HG03457 (cell line): ENCODE data around the gene ZNF93.
A peak's percentile ranks its signal among the peaks of the same experiment; 100 is the strongest.
"Not testable (repeated sequence)": the region's sequence is repeated elsewhere in the genome, so short reads cannot be mapped to it uniquely, and the experiment has no call there.

Experiments
- ATAC-seq: cut with Tn5 transposase; IDR thresholded peaks from one replicate; pipeline ENCODE4 v1.9.1; 2021; ENCODE audit warnings: moderate number of reproducible peaks; ENCODE audit not compliant: unreplicated experiment

ZNF93 gene

DNA sequence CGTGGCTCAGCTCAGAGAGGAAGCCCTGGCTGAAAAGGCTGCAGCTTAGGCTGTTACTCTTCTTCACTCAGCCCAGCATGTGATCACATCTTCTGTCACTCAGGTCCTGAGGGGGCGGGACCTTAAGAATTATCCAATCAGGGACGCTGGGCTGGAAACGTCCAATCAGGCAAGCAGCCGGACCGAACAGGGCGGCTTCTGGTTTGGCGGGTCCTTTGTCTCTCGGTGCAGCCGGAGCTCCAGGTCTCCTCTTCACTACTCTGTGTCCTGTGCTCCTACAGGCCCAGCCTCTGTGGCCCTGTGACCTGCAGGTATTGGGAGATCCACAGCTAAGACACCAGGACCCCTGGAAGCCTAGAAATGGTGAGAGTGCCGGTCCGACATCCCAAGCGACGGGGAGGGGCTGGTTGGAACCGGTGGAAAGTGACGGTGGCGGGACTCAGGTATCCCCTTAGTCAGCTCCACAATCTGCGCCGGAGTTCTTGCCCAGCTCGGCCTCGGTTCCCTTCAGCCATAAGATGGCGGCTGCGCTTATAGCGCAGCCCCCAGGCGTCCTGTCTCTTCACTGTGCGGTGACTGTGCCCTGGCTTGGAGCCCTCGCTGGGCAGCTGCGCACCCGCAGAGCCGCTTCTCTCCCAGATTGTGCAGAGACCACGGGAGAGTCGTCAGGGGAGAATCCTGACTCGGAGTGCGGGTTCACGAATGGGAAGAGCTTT lies at the start of gene ZNF93:
Gene ZNF93 (plus strand): TSS at position 218 of the 716 bp plus-strand sequence. CDS start 143 bp downstream, at position 361.
- peak; percentile 60 for ATAC-seq

DNA sequence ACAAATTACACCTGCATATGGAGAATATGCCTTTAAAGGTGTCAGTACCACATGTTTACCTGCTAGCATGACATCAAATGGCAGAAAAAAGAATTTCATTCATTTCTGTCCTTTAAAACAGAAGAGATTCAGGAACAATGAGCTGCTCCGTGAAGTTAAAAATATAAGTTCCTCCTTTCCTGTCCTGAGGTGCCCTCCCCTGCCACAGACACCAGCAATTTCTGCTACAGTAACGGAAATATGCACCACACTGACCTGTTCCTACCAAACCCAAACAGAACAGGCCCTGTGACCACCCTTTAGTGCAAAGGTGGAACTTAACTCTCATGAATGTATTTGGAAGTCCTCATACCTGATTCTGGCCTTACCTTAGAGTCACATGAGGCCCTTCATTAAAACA lies 49.0 kb upstream of the ZNF93 start:
- not testable (repeated sequence) for ATAC-seq

DNA sequence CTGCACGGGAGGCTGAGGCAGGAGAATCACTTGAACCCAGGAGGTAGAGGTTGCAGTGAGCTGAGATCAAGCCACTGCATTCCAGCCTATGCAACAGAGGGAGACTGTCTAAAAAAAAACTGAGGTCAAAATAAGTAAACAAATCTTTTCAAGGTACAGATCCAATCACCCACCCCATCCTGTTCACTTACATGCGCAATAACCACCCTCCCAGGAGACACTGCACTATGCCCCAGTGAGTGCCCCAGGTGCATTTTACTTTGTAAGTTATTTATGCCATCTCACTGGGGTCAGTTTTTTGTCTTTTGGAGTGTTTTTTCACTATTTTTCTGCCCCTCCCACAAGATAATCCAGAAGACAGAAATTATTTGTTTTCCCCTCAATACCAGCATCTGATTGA lies 42.0 kb upstream of the ZNF93 start:
- ATAC-seq, result no peak

DNA sequence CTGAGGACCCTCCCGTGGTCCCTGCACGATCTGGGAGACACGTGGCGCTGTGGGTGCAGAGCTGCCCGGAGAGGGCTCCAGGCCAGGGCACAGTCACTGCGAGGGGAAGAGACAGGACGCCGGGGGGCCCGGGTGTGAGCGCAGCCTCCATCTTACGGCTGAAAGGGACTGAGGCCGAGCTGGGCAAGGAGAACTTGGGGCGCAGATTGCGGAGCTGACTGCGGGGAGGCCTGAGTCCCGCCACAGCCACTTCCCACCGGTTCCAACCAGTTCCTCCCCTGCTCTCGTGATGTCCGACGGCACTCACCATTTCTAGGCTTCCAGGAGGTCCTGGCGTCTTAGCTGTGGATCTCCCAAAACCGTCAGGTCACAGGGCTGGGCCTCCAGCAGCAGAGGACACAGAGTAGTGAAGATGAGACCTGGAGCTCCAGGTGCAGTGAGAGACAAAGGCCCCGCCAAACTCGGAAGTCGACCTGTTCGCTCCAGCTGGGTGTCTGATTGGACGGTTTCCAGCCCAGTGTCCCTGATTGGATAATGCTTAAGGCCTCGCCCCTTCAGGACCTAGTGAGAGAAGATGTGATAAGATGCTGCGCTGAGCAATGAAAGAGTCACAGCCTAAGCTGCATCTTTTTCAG lies 39.9 kb upstream of the ZNF93 start:
- no peak for ATAC-seq

DNA sequence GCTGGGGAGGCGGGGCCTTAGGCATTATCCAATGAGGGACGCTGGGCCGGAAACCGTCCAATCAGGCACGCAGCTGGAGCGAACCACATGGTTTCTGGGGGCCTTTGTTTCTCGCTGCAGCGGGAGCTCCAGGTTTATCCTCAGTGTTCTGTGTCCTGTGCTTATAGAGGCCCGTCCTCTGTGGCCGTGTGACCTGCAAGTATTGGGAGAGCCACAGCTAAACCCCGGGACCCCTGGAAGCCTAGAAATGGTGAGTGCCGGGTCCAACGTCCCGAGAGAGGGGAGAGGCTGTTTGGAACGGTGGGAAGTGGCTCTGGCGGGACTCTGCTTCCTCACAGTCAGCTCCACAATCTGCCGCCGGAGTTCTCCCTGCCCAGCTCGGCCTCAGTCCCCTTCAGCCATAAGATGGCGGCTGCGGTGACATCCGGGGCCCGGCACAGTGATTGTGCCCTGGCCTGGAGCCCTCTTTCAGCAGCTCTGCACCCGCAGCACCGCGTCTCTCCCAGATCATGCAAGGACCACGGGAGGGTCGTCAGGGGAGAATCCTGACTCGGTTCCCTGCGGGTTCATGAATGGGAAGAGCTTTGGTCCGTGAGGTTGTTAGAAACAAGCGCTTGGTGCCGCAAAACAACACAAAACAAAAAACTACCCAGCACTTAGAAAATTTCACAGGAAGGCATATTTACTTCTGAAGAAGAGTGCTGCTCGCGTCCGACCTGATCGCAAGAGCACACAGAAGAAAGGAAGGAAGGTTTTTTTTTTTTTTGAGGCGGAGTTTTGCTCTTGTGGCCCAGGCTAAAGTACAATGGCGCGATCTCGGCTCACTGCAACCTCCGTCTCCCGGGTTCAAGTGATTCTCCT lies 34.8 kb upstream of the ZNF93 start, which contains the start of gene ZNF253:
Gene ZNF253 (plus strand): TSS at position 133 of the 861 bp plus-strand sequence. CDS start 115 bp downstream, at position 248.
- peak; percentile 90 for ATAC-seq

DNA sequence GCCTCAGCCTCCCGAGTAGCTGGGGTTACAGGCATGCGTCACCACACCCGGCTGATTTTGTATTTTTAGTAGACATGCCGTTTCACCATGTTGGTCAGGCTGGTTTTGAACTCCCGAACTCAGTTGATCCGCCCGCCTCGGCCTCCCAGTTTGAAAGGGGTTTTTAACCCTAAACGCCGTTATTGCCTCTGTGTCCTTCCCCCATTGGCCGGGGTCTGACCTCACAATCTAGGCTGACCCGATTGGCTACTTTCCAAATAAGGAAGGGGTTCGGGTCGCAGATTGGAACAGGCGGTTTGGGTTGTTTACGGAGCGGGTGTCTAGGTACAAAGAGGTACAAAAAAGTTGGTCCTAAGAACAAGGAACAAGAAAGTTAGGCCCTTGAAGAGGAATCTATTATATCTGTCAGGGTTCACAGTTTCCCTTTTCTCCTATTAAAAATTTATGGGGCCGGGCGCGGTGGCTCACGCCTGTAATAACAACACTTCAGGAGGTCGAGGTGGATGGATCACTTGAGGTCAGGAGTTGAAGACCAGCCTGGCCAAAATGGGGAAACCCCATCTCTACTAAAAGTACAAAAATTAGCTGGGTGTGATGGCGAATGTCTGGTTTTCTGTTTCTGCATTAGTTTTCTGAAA lies 34.0 kb upstream of the ZNF93 start:
- ATAC-seq, result no peak

DNA sequence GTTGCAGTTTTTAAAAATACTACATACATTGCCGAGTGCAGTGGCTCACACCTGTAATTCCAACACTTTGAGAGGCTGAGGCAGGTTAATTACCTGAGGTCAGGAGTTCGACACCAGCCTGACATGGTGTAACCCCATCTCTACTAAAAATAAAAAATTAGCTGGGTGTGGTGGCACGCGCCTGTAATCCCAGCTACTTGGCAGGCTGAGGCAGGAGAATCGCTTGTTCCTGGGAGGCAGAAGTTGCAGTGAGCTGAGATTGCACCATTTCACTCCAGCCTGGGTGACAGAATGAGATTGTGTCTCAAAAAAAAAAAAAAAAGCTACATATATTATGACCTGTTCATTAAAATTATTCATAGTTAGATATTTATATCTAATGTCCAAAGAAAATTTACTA lies 30.7 kb upstream of the ZNF93 start:
- ATAC-seq, result not testable (repeated sequence)

DNA sequence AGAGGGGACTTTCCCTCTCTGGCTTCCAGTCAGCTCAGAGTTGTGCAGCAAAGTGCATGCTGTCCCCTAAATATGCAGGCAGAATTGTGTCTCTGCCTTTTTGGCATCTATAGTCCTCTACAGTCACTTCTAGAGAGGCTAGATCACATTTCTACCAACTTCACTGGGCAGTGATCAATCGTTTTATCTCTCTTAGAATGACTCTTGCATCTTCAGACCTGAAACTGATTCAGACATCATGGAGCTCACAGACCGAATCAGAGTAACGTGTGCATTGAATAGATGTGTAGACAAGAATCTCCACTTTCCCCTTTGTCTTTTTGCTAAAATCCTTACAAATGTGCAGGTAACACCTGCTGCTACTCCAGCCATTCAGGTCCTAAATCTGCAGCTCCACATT lies 28.8 kb upstream of the ZNF93 start:
- ATAC-seq, result no peak

DNA sequence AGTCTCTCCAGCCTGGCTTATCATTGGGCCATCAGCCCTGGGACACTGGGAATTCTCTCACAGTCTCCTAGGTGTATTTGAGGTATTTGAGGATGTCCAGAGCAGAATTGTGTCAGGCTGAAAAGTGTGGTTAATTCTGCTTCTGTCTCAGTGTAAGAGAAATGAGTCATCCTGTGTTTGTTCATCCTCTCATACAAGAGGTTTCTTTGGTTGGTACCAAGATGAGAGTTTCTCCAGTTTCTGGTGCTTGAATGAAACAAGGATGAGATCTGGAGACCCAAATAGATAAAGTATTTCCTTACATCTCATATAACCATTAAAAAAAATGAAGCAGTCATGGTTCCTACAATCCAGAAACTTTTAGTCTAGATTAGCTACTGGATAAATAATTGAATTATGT lies 27.4 kb upstream of the ZNF93 start:
- no peak for ATAC-seq

DNA sequence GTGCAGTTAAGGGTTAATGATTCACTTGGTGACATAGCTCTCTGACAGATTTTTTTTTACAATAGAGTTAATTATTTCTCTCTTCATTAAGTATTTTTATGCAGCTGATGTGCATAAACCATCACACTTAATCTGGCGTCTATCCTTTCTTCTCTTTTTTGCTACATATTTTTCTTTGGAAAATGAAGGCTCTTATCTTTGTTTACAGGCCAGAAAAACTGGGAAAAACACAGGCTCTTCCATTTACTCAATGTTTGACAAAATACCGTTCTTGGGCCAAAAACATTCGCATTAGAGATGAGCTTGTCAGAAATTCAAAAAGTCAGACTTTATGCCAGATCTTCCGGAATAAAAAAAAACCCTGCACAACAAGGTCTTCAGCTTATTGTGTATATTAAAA lies 23.0 kb upstream of the ZNF93 start:
- no peak for ATAC-seq

DNA sequence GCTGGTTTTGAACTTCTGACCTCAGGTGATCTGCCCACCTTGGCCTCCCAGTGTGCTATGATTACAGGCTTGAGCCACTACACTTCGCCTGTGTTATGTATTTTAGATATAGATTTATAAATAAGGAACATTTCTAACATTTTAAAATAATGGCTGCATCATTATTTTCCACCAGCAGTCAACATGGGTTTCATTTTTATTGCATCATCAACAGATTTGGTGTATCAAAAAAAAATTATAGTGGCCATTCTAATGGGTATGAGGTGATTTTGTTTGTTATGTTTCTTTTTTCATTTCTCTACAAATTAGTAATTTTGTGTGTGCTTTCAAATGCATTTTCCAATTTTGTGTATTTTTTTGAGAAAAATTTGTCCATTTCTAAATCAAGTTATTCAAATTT lies 16.2 kb upstream of the ZNF93 start:
- no peak for ATAC-seq

DNA sequence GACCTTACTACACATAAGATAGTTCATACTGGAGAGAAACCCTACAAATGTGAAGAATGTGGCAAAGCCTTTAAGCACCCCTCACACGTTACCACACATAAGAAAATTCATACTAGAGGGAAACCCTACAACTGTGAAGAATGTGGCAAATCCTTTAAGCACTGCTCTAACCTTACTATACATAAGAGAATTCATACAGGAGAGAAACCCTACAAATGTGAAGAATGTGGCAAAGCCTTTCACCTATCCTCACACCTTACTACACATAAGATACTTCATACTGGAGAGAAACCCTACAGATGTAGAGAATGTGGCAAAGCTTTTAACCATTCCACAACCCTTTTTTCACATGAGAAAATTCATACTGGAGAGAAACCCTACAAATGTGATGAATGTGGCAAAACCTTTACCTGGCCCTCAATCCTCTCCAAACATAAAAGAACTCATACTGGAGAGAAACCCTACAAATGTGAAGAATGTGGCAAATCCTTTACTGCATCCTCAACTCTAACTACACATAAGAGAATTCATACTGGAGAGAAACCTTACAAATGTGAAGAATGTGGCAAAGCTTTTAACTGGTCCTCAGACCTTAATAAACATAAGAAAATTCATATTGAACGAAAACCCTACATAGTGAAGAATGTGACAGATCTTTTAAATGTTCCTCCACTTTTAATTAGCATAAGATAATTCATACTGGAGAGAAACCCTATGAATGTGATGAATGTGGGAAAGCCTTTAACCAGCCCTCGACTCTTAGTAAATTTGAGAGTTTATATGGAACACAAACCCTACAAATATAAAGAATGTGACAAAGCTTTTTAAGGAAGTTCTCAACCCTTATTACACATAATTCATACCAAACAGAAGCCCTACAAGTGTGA lies 8.4 kb upstream of the ZNF93 start:
- not testable (repeated sequence) for ATAC-seq

DNA sequence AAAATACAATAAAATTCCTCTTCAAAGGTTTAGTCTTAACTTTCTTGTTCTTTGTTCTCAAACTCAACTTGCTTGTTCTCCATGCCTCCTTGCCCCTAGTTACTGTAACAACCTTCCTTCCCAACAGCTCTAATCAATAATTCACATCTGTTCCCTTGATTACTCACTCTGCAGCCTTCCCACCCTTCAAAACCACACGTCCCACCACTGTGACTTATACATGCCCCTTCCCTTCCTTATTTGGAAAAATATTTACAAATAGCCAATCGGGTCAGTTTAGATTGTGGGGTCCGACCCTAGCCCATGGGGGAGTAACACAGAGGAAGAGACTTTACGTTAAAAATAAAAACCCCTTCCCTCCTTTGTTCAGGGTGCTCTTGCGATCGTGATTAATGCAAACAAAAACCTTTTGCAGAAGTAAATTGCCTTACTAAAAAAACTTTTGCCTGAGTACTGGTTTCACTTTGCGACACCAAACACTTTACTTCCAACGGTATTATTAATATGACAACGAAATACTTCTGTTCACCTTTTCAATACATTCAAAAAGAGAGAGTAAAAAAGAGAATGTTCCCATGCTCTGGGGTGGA lies 512 bp upstream of the ZNF93 start:
- no peak for ATAC-seq

DNA sequence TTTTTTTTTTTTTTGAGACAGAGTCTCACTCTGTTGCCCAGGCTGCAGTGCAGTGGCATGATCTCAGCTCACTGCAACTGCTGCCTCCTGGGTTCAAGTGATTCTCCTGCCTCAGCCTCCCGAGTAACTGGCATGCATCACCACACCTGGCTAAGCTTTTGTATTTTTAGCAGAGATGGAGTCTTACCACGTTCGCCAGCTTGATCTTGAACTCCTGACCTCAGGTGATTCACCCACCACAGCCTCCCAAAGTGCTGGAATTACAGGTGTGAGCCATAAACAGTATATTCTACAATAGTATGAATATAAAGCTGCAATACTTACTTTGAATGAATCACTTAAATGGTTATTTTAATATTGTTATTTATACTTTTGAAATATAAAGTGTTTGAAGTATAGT lies 6.8 kb downstream of the ZNF93 start:
- ATAC-seq, result not testable (repeated sequence)

DNA sequence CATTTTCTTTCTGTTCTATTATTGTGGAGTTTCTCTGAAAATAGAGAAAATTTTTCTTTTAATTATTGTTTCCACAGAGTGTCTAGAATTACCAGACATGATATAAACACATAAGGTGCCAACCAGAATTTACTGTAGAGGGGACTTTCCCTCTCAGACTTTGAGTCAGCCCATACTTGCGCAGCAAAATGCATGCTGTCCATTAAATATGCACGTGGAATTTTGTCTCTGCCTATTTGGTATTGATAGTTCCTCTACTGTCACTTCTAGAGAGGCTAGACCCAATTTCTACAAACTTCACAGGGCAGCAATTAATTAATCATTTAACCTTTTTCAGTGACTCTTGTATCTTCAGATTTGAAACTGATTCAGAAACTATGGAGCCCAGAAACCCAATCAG lies 8.9 kb downstream of the ZNF93 start:
- no peak for ATAC-seq

DNA sequence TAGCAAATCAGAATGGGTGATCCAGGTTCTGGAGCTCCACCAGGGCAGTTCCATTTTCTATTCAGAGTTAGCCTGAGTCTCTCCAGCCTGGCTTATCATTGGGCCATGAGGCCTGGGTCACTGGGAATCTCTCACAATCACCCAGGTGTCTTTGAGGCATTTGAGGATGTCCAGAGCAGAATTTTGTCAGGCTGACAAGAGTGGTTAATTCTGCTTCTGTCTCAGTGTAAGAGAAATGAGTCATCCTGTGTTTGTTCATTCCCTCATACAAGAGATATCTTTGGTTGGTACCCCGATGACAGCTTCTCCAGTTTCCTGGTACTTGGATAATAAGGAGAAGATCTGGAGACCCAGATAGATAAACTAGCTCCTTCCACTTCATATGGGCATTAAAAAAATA lies 10.4 kb downstream of the ZNF93 start:
- no peak for ATAC-seq

DNA sequence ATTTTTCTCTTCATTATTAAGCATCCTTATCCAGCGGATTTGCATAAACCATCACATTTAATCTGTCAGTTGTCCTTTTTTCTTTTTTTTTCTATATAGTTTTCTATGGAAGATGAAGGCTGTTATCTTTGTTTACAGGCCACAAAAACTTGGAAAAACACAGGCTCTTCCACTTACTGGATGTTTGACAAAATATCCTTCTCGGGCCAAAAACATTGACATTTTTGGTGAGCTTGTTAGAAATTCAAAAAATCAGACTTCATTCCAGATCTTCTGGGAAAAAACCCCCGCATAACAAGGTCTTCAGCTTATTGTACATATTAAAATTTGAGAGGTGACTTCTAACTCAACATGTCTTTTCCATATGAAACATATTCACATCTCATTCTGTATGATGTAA lies 13.8 kb downstream of the ZNF93 start:
- ATAC-seq, result no peak

DNA sequence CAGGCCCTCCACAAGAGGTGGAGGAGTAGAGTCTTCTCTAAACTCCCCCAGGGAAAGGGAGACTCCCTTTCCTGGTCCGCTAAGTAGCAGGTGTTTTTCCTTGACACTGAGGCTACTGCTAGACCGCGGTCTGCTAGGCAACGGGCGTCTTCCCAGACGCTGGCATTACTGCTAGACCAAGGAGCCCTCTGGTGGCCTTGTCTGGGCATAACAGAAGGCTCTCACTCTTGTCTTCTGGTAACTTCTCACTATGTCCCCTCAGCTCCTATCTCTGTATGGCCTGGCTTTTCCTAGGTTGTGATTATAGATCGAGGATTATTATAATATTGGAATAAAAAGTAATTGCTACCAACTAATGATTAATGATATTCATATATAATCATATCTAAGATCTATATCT lies 29.7 kb downstream of the ZNF93 start:
- not testable (repeated sequence) for ATAC-seq

DNA sequence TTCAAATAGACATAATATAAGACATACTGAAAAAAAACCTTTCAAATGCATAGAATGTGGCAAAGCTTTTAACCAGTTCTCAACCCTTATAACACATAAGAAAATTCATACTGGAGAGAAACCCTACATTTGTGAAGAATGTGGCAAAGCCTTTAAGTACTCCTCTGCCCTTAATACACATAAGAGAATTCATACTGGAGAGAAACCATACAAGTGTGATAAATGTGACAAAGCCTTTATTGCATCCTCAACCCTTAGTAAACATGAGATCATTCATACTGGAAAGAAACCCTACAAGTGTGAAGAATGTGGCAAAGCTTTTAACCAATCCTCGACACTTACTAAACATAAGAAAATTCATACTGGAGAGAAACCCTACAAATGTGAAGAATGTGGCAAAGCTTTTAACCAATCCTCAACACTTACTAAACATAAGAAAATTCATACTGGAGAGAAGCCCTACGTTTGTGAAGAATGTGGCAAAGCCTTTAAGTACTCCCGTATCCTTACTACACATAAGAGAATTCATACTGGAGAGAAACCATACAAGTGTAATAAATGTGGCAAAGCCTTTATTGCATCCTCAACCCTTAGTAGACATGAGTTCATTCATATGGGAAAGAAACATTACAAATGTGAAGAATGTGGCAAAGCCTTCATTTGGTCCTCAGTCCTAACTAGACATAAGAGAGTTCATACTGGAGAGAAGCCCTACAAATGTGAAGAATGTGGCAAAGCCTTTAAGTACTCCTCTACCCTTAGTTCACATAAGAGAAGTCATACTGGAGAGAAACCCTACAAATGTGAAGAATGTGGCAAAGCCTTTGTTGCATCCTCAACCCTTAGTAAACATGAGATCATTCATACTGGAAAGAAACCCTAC lies 32.9 kb downstream of the ZNF93 start:
- ATAC-seq, result not testable (repeated sequence)
